Fibroblast of villous mesenchyme (primary cell): ENCODE results near the gene SPANXA2. TPM values are rescaled to one million over a fixed set of nuclear protein-coding genes. Genes with fewer than 3 reads are reported as not detected.
"Not testable (repeated sequence)": the region's sequence is repeated elsewhere in the genome, so short reads cannot be mapped to it uniquely, and the experiment has no call there.

Experiments used
- DNase-seq: peaks from one replicate; pipeline ENCODE4 v3.0.0-alpha.2; 2010; ENCODE audit warnings: low read depth
- H3K4me3 ChIP-seq: 2 replicates; pipeline ENCODE4 v1.5.1; 2011; ENCODE audit warnings: low read depth, mild to moderate bottlenecking, low read length
- total RNA-seq: library from RNA; depleted of rRNA; stranded (reverse); fragments of >200 nt; gene quantifications from 2 replicates; pipeline ENCODE4 v1.2.3, GENCODE V29; 2012
- TF ChIP-seq, protein P1 (sequence below): IDR thresholded peaks from 2 replicates; pipeline ENCODE4 v1.5.1; 2012; ENCODE audit warnings: low read depth, mild to moderate bottlenecking, low read length; ENCODE audit not compliant: insufficient read depth

Gene SPANXA2, protein sequence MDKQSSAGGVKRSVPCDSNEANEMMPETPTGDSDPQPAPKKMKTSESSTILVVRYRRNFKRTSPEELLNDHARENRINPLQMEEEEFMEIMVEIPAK
- total RNA-seq, result not detected in 2 replicates

DNA sequence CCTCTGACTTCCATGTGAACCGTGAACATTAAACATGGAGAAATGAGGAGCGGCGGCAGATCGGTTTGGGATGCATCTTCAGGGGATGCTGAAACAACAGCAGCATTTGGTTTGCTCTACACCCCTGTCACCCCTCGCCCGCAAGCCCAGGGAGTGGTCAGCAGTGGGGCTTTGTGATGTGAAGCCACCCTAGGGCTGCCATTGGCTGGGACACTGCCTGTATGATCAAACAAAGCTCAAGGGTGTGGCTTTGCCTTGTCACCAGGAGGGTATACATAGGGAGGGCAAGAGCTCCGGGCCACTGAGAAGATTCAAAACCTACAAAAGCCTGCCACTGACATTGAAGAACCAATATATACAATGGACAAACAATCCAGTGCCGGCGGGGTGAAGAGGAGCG, at the start of gene SPANXA2:
Gene SPANXA2 (plus strand): TSS at position 301 of the 400 bp plus-strand sequence. CDS start 60 bp downstream, at position 361.
- not testable (repeated sequence) for DNase-seq, H3K4me3 ChIP-seq

DNA sequence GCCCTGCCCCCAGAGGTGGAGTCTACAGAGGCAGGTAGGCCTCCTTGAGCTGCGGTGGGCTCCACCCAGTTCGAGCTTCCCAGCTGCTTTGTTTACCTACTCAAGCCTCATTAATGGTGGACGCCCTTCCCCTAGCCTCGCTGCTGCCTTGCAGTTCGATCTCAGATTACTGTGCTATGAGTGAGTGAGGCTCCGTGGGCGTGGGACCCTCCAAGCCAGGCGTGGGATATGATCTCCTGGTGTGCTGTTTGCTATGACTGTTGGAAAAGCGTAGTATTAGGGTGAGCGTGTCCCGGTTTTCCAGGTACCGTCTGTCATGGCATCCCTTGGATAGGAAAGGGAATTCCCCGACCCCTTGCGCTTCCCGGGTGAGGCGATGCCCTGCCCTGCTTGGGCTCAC, 47.0 kb upstream of the SPANXA2 start:
- not testable (repeated sequence) for H3K4me3 ChIP-seq, DNase-seq

DNA sequence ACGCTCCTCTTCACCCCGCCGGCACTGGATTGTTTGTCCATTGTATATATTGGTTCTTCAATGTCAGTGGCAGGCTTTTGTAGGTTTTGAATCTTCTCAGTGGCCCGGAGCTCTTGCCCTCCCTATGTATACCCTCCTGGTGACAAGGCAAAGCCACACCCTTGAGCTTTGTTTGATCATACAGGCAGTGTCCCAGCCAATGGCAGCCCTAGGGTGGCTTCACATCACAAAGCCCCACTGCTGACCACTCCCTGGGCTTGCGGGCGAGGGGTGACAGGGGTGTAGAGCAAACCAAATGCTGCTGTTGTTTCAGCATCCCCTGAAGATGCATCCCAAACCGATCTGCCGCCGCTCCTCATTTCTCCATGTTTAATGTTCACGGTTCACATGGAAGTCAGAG, 4.9 kb upstream of the SPANXA2 start, which contains the start of gene SPANXA1:
Gene SPANXA1 (minus strand): TSS at position 101 of the 400 bp plus-strand sequence. CDS start 60 bp downstream, at position 41.
- not testable (repeated sequence) for H3K4me3 ChIP-seq, DNase-seq

DNA sequence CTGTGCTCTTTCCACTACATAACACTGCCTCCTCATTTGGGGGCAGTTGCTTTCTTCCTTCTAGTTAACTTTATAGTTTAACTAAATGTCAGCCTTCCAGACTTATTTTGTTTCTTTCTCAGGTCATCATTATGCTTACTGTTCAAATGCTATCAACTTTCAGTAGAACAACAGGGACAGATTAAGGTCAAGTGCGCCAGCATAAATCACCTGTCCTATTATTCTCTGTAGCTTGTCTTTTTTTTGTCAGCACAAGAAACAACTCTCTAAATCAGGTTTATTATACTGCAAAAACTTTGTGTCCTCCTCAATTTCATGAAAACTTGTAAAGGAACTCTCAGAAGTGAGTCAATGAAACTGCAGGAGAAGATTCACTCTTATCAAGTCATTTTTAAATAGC, 19.6 kb downstream of the SPANXA2 start:
- TF ChIP-seq, protein P1, sequence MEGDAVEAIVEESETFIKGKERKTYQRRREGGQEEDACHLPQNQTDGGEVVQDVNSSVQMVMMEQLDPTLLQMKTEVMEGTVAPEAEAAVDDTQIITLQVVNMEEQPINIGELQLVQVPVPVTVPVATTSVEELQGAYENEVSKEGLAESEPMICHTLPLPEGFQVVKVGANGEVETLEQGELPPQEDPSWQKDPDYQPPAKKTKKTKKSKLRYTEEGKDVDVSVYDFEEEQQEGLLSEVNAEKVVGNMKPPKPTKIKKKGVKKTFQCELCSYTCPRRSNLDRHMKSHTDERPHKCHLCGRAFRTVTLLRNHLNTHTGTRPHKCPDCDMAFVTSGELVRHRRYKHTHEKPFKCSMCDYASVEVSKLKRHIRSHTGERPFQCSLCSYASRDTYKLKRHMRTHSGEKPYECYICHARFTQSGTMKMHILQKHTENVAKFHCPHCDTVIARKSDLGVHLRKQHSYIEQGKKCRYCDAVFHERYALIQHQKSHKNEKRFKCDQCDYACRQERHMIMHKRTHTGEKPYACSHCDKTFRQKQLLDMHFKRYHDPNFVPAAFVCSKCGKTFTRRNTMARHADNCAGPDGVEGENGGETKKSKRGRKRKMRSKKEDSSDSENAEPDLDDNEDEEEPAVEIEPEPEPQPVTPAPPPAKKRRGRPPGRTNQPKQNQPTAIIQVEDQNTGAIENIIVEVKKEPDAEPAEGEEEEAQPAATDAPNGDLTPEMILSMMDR, result no peak
- no peak overlapping the region for H3K4me3 ChIP-seq
- no peak for DNase-seq

DNA sequence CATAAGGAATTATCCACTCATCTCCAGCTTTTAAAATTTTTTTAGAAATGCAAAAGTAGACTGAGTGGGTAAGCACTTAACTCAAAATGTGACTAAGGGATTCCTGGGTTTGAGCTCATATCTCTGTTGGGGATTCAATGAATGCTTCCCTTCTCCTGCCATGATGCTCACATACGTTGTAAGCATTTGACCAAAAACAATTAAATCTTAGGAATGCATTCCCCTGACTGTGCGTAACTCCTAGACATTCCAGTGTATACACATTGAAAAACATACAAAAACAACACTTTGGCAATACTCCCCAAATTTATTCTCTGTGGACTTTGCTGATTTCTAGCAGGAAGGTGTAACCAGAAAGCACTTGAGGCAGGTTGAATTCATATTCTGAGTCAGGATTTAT, 29.8 kb downstream of the SPANXA2 start:
- DNase-seq, result no peak
- TF ChIP-seq, protein P1, result no peak
- H3K4me3 ChIP-seq, result no peak overlapping the region

DNA sequence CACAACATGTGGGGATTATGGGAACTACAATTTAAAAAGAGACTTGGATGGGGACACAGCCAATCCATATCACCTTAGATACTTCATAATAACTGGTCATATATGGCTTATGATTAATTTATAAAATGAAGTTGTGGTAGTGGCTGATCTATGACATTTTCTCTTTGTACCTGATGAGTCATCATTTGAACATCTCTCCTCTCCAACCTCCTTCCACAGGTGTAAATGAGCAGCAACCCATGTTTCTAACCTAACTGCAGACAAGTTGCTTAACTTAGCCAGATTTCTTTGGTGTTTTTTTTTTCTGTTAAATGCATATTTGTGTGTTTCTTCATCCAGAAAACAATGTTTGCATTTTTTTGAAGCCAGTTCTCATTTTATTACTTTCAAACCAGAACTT, 42.6 kb downstream of the SPANXA2 start:
- peak; percentile 49 for DNase-seq
- no peak overlapping the region for H3K4me3 ChIP-seq
- TF ChIP-seq, protein P1, result no peak

DNA sequence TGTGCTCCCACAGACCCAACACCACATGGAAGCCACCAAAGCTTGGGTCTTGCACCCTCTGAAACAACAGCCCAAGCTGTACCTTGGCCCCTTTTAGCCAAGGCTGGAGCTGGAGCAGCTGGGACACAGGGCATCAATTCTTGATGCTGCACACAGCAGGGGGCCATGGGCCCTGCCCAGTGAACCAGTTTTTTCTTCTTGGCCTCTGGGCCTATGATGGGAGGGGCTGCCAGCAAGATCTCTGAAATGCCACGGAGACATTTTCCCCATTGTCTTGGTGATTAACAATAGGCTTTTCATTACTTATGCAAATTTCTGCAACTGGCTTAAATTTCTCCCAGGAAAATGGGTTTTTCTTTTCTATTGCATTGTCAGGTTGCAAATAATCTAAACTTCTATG, 49.0 kb downstream of the SPANXA2 start:
- no peak for DNase-seq
- TF ChIP-seq, protein P1, result no peak
- H3K4me3 ChIP-seq, result no peak overlapping the region

Other genes starting within 250 kb of the SPANXA2 start
- gene SPANXA1, start 5.0 kb upstream of the SPANXA2 start, total RNA-seq, result not detected in 2 replicates
- gene SPANXD, start 109.0 kb downstream of the SPANXA2 start, total RNA-seq, result 0.43 TPM in 1 of 2 replicates, not detected in the other
- not detected in 2 replicates for gene MAGEC3, start 248.6 kb downstream of the SPANXA2 start, total RNA-seq